SK-N-SH (cell line): ENCODE data around the gene EPHX1.

ENCODE experiments used
- CTCF ChIP-seq: fragments of 200-600 bp; sonication (generic); IDR thresholded peaks from 2 replicates; pipeline ENCODE4 v1.6.1; 2017; ENCODE audit warnings: antibody characterized with exemption, mild to moderate bottlenecking, moderate library complexity
- GABPA ChIP-seq: IDR thresholded peaks from 2 replicates; pipeline ENCODE4 v1.4.0; 2012; ENCODE audit warnings: low read depth, mild to moderate bottlenecking
- IRF3 ChIP-seq: fragments of 150-350 bp; IDR thresholded peaks from 2 replicates; pipeline ENCODE4 v1.6.1; 2016; ENCODE audit warnings: mild to moderate bottlenecking, low read depth, low read length
- MXI1 ChIP-seq: IDR thresholded peaks from 2 replicates; pipeline ENCODE4 v1.6.1; 2012; ENCODE audit warnings: mild to moderate bottlenecking, low read depth, low read length, improper control_type of control experiment
- NRF1 ChIP-seq: IDR thresholded peaks from 2 replicates; pipeline ENCODE4 v1.6.1; 2012; ENCODE audit warnings: low read depth, mild to moderate bottlenecking, low read length
- YY1 ChIP-seq: IDR thresholded peaks from 2 replicates; pipeline ENCODE4 v1.4.0; 2012; ENCODE audit warnings: low read depth, mild to moderate bottlenecking
- TF ChIP-seq, protein P1 (sequence below): IDR thresholded peaks from 2 replicates; pipeline ENCODE4 v1.6.1; 2012; ENCODE audit warnings: mild to moderate bottlenecking, low read depth, low read length, moderate library complexity
- TF ChIP-seq, protein P2 (sequence below): IDR thresholded peaks from 2 replicates; pipeline ENCODE4; 2012
- TF ChIP-seq, protein P3 (sequence below): fragments of 150-350 bp; IDR thresholded peaks from 2 replicates; pipeline ENCODE4 v1.6.1; 2017; ENCODE audit warnings: antibody characterized with exemption, low read length, low read depth, borderline replicate concordance
- TF ChIP-seq, protein P4 (sequence below): IDR thresholded peaks from 2 replicates; pipeline ENCODE4 v1.4.0; 2012; ENCODE audit warnings: low read depth, borderline replicate concordance

DNA sequence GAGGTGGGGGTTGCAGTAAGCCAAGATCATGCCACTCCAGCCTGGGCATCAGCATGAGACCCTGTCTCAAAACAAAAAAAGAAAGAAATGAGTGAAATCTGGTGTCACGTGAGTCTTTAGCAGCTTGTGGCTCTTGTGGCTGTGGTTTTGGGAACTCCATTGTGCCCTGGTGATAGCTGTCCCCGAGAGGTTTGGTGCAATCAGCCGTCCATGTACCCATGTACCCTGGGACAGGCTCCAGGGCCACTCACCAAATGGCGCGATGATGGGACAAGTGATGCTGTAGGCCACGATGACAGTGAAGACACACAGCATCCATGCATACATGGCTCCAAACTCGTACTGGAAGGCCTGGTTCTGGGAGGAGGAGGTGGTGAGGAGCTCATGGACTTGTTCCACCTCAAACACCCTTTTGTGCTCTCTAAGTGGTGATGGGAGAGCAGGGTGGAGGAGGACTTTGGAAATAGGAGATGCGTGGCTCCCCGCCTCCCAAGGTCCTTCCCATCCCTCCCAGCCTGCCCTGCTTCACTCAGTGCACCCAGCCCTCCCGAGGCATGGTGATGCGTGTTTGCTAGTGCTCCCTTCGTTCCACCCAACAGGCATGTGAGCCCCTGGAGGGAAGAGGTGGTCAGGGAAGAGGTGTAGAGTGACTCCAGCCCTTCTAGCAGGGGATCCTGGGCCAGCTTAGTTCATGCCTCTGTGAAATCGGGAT, 42.6 kb downstream of the EPHX1 start:
- TF ChIP-seq YY1, result no peak
- TF ChIP-seq GABPA, result no peak
- no peak for TF ChIP-seq MXI1
- TF ChIP-seq, protein P1, sequence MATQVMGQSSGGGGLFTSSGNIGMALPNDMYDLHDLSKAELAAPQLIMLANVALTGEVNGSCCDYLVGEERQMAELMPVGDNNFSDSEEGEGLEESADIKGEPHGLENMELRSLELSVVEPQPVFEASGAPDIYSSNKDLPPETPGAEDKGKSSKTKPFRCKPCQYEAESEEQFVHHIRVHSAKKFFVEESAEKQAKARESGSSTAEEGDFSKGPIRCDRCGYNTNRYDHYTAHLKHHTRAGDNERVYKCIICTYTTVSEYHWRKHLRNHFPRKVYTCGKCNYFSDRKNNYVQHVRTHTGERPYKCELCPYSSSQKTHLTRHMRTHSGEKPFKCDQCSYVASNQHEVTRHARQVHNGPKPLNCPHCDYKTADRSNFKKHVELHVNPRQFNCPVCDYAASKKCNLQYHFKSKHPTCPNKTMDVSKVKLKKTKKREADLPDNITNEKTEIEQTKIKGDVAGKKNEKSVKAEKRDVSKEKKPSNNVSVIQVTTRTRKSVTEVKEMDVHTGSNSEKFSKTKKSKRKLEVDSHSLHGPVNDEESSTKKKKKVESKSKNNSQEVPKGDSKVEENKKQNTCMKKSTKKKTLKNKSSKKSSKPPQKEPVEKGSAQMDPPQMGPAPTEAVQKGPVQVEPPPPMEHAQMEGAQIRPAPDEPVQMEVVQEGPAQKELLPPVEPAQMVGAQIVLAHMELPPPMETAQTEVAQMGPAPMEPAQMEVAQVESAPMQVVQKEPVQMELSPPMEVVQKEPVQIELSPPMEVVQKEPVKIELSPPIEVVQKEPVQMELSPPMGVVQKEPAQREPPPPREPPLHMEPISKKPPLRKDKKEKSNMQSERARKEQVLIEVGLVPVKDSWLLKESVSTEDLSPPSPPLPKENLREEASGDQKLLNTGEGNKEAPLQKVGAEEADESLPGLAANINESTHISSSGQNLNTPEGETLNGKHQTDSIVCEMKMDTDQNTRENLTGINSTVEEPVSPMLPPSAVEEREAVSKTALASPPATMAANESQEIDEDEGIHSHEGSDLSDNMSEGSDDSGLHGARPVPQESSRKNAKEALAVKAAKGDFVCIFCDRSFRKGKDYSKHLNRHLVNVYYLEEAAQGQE, result no peak
- TF ChIP-seq, protein P2, sequence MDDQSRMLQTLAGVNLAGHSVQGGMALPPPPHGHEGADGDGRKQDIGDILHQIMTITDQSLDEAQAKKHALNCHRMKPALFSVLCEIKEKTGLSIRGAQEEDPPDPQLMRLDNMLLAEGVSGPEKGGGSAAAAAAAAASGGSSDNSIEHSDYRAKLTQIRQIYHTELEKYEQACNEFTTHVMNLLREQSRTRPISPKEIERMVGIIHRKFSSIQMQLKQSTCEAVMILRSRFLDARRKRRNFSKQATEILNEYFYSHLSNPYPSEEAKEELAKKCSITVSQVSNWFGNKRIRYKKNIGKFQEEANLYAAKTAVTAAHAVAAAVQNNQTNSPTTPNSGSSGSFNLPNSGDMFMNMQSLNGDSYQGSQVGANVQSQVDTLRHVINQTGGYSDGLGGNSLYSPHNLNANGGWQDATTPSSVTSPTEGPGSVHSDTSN, result no peak
- no peak for TF ChIP-seq IRF3
- no peak for TF ChIP-seq NRF1
- TF ChIP-seq, protein P3, sequence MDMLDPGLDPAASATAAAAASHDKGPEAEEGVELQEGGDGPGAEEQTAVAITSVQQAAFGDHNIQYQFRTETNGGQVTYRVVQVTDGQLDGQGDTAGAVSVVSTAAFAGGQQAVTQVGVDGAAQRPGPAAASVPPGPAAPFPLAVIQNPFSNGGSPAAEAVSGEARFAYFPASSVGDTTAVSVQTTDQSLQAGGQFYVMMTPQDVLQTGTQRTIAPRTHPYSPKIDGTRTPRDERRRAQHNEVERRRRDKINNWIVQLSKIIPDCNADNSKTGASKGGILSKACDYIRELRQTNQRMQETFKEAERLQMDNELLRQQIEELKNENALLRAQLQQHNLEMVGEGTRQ, result no peak
- TF ChIP-seq, protein P4, sequence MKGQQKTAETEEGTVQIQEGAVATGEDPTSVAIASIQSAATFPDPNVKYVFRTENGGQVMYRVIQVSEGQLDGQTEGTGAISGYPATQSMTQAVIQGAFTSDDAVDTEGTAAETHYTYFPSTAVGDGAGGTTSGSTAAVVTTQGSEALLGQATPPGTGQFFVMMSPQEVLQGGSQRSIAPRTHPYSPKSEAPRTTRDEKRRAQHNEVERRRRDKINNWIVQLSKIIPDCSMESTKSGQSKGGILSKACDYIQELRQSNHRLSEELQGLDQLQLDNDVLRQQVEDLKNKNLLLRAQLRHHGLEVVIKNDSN, result no peak
- TF ChIP-seq CTCF, result no peak
